ENCODE measurements around the gene HOMEZ. TPM values are rescaled to one million over a fixed set of nuclear protein-coding genes. Genes with fewer than 3 reads are reported as not detected.

Gene HOMEZ
- total and polyA plus RNA-seq, 7 donors, result 5.4 to 12.0 (median 6.1) TPM

DNA sequence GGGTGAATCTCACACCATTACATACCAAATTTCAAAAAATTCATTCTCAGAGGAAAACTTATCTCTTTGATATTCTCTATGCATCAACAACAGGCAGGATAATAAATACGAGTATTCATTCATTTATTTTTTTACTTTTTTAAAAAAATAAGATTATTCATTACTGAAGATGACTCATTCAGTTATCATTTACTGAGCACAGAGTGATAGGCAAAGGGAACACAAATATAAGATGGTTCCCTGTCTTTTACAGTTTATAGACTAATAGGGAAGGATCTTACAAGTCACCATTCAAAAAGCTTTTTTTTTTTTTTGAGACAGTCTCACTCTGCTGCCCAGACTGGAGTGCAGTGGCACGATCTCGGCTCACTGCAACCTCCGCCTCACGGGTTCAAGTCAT lies 30.4 kb upstream of the HOMEZ start:
- Histone ChIP-seq H3K4me3 (no peak overlapping the region), H3K27me3 (no peaks in the 10 kb centered on the region), H3K9me3 (no peaks in the 10 kb centered on the region), H3K27ac (no peak overlapping the region), H3K36me3 (peaks cover 0 to 6% (median under 1%) of the 10 kb centered on the region in 4 donors), H3K4me1 (peaks cover 0 to 6% (median 6%) of the 10 kb centered on the region in 4 donors)
- DNase-seq, result no peak
- intact Hi-C loops (cut with DNase I), result no loop called here
- WGBS, 2 donors, result 91 to 94% methylated on average over 5 of the region's 5 CpGs
- TF ChIP-seq CTCF (IDR thresholded peaks at IDR 0.05) (no peak), POLR2AphosphoS5 (IDR thresholded peaks at IDR 0.05) (no peak), POLR2A (IDR thresholded peaks at IDR 0.05) (no peak), EP300 (IDR thresholded peaks at IDR 0.05) (no peak)

- DNase-seq, result no peak
- no peaks in the 10 kb centered on the region for H3K27me3 ChIP-seq
- peaks cover 0 to 35% (median 5%) of the 10 kb centered on the region in 4 donors for H3K36me3 ChIP-seq
- no peak overlapping the region for H3K4me3 ChIP-seq
- H3K27ac ChIP-seq, result no peak overlapping the region
- H3K9me3 ChIP-seq, result no peaks in the 10 kb centered on the region
- H3K4me1 ChIP-seq, result peaks cover 0 to 43% (median 40%) of the 10 kb centered on the region in 4 donors
- intact Hi-C loops (cut with DNase I), result no loop called here
- TF ChIP-seq POLR2AphosphoS5 (IDR thresholded peaks at IDR 0.05) (no peak), CTCF (IDR thresholded peaks at IDR 0.05) (no peak), EP300 (IDR thresholded peaks at IDR 0.05) (no peak), POLR2A (IDR thresholded peaks at IDR 0.05) (no peak)
- 89 to 93% methylated on average over 1 of the region's 1 CpG for WGBS, 2 donors
Measured at GRCh38 chr14:23310546-23310945, 24.6 kb upstream of the HOMEZ start.

DNA sequence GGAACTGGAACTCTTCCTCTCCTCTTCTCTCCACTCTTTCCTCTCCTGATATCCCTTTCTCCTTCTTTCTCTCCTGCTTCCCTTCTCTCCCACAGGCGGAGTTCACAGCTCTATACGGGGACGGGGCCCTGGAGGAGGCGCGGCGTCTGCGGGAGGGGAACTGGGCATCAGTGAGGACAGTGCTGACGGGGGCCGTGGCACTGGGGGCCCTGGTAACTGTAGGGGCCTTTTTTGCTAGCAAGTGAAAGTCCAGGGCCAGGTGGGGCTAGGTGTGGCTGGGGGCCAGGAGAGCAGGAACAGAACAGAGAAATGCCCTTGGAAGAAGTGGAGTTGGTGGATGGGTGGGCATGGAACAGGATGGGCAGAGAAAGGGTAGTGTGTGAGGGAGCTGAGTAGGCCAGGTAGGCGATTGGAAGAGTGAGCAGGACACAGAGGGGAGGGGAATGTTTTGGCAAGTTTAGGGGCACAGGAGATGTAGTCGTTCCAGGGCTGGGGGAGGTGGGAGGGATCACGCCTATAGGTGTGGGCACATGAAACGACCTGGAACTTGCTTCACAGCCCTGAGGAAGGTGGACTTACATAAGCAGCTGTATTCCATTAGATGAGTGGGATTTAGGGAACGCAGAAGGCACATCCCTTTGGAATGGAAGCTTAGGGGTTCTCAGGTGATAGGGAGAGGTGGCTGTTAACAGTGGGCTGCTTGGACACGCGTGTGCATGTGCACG lies 23.0 kb upstream of the HOMEZ start:
- TF ChIP-seq POLR2A (IDR thresholded peaks at IDR 0.05) (no peak), POLR2AphosphoS5 (IDR thresholded peaks at IDR 0.05) (no peak), EP300 (IDR thresholded peaks at IDR 0.05) (no peak), CTCF (IDR thresholded peaks at IDR 0.05) (no peak)
- WGBS, 2 donors, result 76 to 86% methylated on average over 17 of the region's 17 CpGs
- no peaks in the 10 kb centered on the region for H3K9me3 ChIP-seq
- H3K36me3 ChIP-seq, result peaks cover 0 to 35% (median 5%) of the 10 kb centered on the region in 4 donors
- peaks cover 0 to 46% (median 40%) of the 10 kb centered on the region in 4 donors for H3K4me1 ChIP-seq
- H3K4me3 ChIP-seq, result no peak overlapping the region
- peak overlapping the region in 1 of 4 donors; percentile 2 for H3K27ac ChIP-seq
- DNase-seq, result no peak
- intact Hi-C loops (cut with DNase I), result loop anchor here (10.0 kb wide), 3 partner anchors 214 to 836 kb away; partner anchors contain the start of genes ACIN1, C14orf119, EMC9 and PRMT5
- no peaks in the 10 kb centered on the region for H3K27me3 ChIP-seq

DNA sequence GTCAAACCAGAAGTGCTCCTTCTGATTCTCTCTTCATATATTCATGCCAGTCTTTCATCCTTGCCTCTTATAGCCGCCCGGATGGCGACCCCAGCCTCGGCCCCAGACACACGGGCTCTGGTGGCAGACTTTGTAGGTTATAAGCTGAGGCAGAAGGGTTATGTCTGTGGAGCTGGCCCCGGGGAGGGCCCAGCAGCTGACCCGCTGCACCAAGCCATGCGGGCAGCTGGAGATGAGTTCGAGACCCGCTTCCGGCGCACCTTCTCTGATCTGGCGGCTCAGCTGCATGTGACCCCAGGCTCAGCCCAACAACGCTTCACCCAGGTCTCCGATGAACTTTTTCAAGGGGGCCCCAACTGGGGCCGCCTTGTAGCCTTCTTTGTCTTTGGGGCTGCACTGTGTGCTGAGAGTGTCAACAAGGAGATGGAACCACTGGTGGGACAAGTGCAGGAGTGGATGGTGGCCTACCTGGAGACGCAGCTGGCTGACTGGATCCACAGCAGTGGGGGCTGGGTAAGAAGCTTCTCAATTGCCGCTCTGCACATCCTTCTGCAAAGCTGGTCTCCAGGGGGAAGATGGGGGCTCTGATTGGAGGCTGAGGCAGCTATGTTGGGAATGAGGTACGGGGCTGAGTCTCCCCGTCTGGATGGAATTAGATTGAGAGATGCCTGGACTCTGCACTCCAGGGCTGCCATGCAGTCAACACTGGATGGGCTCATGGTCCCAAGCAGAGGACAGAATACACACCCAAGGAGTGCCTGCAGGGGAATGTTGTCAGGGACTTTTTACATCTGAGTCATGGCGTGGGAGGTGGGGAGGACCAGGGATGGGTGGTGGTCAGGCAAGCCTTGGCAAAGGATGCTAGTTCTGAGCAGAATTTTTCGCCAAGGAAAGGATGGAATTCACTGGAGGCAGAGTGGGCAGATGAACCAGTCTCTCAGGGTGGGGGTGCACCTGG lies 22.0 kb upstream of the HOMEZ start:
- H3K9me3 ChIP-seq, result no peaks in the 10 kb centered on the region
- no peak for TF ChIP-seq EP300 (IDR thresholded peaks at IDR 0.05)
- no peak for TF ChIP-seq POLR2AphosphoS5 (IDR thresholded peaks at IDR 0.05)
- TF ChIP-seq POLR2A (IDR thresholded peaks at IDR 0.05), result no peak
- TF ChIP-seq CTCF (IDR thresholded peaks at IDR 0.05), result no peak
- no peak for DNase-seq
- H3K4me3 ChIP-seq, result peak overlapping the region in 3 of 4 donors; percentile 63 to 86 (median 77)
- H3K27me3 ChIP-seq, result no peaks in the 10 kb centered on the region
- H3K36me3 ChIP-seq, result peaks cover 0 to 35% (median 5%) of the 10 kb centered on the region in 4 donors
- intact Hi-C loops (cut with DNase I), result loop anchor here (2.0 to 10.0 kb wide), 4 partner anchors 13 to 837 kb away; partner anchors contain the start of genes ACIN1, C14orf119, EMC9 and PABPN1
- peak overlapping the region; percentile 86 to 90 (median 88) for H3K27ac ChIP-seq
- H3K4me1 ChIP-seq, result peaks cover 0 to 49% (median 44%) of the 10 kb centered on the region in 4 donors
- 90 to 93% methylated on average over 22 of the region's 22 CpGs for WGBS, 2 donors
